PC-9 (cell line): Measurements from ENCODE around the gene UNC119B.

ENCODE experiments used
- CTCF ChIP-seq: fragments of 200-600 bp; sonication (generic); conservative IDR thresholded peaks from 2 replicates; pipeline ENCODE4 v1.6.1; 2017; ENCODE audit warnings: mixed run types, antibody characterized with exemption, mild to moderate bottlenecking, moderate library complexity
- EZH2 ChIP-seq: fragments of 200-600 bp; sonication (generic); IDR thresholded peaks from 2 replicates; pipeline ENCODE4 v1.8.0; 2017; ENCODE audit warnings: antibody characterized with exemption, low read depth

GRCh38 chr12:120685522-120685921 is 24.7 kb upstream of the UNC119B start:
- TF ChIP-seq CTCF = no peak
- TF ChIP-seq EZH2 = no peak
